ENCODE results near the gene ITGA8. TPM values are rescaled to one million over a fixed set of nuclear protein-coding genes. Genes with fewer than 3 reads are reported as not detected.
A peak's percentile ranks its signal among the peaks of the same experiment; 100 is the strongest.

ITGA8 gene
- total RNA-seq, 1 donor from 2014 or later: 23.4 TPM

DNA sequence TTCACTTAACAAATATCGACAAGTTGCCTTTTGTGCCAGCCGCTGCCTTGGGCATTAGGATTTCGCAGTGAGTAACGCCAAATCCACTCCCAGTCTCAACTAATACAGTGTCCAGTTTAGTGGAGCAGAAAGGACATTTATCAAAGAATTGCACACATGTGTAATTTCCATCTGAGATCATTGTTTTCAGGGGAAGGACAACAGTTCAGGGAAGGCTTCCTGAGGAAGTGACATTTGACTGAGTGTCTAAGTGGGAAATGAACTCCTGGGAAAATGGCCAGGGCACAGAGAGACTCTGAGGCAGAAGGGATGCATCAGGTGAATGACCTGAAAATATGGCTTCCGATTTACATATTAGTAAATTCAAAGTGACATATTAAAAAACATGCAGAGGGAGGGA is 89.4 kb downstream of the ITGA8 start:
- no peak for DNase-seq

GRCh38 chr10:15627617-15628196 is 92.0 kb downstream of the ITGA8 start:
- DNase-seq (no peak), ATAC-seq (no peak)
- intact Hi-C loops (cut with DNase I): no loop called here
- TF ChIP-seq CTCF (IDR thresholded peaks at IDR 0.05): no peak
- H3K4me1 ChIP-seq: no peaks in the 10 kb centered on the region
- no peaks in the 10 kb centered on the region for H3K36me3 ChIP-seq
- H3K27me3 ChIP-seq (ENCODE audit: low read depth): no peaks in the 10 kb centered on the region
- no peak overlapping the region for H3K4me3 ChIP-seq
- H3K9me3 ChIP-seq: no peaks in the 10 kb centered on the region
- no peak overlapping the region for H3K27ac ChIP-seq

More for the DNA sequence above, 89.4 kb downstream of the ITGA8 start:
- Histone ChIP-seq H3K9me3 (no peaks in the 10 kb centered on the region), H3K27ac (no peak overlapping the region), H3K4me3 (no peak overlapping the region), H3K27me3 (ENCODE audit: low read depth) (no peaks in the 10 kb centered on the region), H3K36me3 (no peaks in the 10 kb centered on the region), H3K4me1 (no peaks in the 10 kb centered on the region)
- no peak for TF ChIP-seq CTCF (IDR thresholded peaks at IDR 0.05)
- no peak for ATAC-seq
- intact Hi-C loops (cut with DNase I): no loop called here

GRCh38 chr10:15626937-15627336 is 92.8 kb downstream of the ITGA8 start:
- no peak for TF ChIP-seq CTCF (IDR thresholded peaks at IDR 0.05)
- Histone ChIP-seq H3K27ac (no peak overlapping the region), H3K9me3 (no peaks in the 10 kb centered on the region), H3K4me1 (no peaks in the 10 kb centered on the region), H3K27me3 (ENCODE audit: low read depth) (no peaks in the 10 kb centered on the region), H3K4me3 (no peak overlapping the region), H3K36me3 (no peaks in the 10 kb centered on the region)
- ATAC-seq (no peak), DNase-seq (no peak)
- intact Hi-C loops (cut with DNase I): no loop called here

- no peaks in the 10 kb centered on the region for H3K36me3 ChIP-seq
- no peak for ATAC-seq
- DNase-seq: no peak
- no peaks in the 10 kb centered on the region for H3K27me3 ChIP-seq (ENCODE audit: low read depth)
- TF ChIP-seq CTCF (IDR thresholded peaks at IDR 0.05): no peak
- no peaks in the 10 kb centered on the region for H3K4me1 ChIP-seq
- intact Hi-C loops (cut with DNase I): no loop called here
- no peak overlapping the region for H3K4me3 ChIP-seq
- no peak overlapping the region for H3K27ac ChIP-seq
- no peaks in the 10 kb centered on the region for H3K9me3 ChIP-seq
Measured at GRCh38 chr10:15625261-15625660, 94.5 kb downstream of the ITGA8 start.

GRCh38 chr10:15624401-15625196 is 95.1 kb downstream of the ITGA8 start:
- no peak for DNase-seq
- Histone ChIP-seq H3K27ac (no peak overlapping the region), H3K9me3 (no peaks in the 10 kb centered on the region), H3K27me3 (ENCODE audit: low read depth) (no peaks in the 10 kb centered on the region), H3K4me1 (no peaks in the 10 kb centered on the region), H3K36me3 (no peaks in the 10 kb centered on the region), H3K4me3 (no peak overlapping the region)
- peak; percentile 9 to 43 for ATAC-seq
- intact Hi-C loops (cut with DNase I): no loop called here
- no peak for TF ChIP-seq CTCF (IDR thresholded peaks at IDR 0.05)

Measured in lower lobe of right lung (tissue), 2 donors.